ENCODE results near the gene CDON.

CDON gene

DNA sequence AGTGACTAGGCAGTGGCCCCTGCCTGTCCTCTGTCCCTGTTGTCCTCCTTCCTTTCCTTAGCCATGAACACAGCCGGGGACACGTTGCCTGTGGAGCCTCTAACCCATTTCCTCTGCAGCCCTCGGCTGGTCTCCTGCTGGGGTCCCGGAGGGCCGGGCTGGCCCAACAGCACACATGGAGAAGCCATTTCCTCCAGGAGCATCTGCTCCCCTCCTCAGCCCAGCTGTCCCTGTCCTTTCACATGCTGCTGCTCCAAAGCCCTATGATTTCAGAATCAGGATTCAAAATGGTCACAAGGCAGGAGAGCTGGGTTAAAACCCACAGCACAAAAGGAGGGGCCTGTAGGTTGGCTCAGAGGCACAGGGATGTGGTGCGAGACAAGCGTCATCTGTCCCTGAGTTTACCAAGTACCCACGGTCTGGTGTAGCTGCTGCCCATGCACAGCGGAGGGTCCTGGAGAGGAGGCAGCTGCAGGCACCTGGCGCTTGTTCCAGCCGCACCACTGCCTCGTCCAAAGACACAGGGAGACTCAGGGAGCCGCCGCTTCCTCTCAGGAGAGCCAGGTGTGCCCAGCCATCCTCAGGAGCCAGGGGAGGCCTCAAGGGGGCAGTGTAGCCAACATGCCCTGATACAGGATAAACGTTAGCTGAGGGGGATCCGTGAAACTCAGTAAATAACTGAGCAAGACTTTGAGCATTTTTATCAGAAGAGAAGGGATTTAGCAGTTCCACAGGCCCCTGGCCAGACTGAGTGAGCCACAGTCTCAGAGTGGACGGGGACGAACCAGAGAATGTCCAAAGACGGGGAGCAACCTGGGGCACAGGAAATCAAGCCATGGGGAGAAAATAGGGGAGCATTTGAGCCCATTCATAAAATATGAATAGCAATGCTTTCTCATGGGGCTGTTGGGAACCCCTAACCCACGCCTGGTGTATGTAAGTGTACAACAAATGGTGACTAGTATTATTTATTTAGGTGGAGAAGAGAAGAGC, 120.8 kb downstream of the CDON start:
- peak; percentile 60 to 72 for DNase-seq

DNA sequence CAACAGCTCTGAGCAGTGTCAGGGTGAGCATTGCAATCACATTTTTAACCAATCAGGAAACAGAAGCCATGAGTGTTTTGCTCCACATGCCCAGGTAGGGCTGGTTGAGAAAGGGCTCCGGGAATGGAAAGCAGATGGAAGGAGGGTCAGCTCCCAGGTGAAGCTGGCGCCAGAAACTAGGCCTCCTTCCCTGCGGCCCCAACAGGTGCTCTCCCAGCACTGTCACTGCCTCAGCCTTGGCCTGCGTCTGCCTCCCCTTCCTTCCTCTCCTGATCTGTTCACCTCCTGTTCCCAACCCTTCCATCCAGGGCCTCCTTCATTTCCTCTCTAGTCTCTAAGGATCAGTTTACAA, 121.4 kb downstream of the CDON start:
- DNase-seq: no peak

DNA sequence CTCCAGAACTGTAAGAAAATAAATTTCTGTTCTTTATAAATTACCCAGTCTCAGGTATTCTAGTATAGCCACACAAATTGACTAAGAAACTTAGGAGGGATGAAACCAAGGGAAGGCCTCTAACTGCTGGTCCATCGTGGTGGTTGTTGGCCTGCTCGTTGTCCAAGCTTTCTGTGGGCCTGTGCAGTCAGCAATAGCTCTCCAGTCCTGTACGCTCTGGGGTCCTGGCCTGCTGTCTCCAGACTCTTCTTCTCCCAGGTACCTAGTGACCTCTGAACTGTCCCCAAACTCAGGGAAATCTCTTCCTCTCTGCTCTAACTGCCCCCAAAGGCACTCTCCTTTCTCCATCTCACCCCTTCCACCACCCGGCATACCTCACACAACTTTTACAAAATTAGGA, 122.5 kb downstream of the CDON start:
- no peak for DNase-seq

DNA sequence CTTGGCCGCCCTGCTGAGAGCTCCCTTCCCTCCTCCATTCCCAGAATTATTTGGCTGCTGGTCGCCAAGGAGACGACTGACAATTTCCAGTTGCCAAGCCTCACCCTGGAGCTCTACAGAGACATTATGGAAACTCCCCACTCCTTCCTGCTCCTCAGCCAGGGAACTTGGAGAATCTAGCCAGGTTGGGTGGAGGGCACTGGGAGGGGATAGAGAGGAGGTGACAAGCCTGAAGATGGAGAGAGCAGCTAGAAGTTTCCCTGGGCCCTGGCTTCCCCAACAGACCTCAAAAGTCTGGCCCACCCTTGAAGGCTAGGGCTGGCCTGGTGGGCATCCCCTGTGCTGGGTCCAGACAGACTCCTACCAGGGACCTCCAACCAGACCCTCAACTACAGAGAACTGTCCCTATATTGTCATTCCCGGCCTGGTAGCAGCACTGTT, 123.6 kb downstream of the CDON start:
- DNase-seq: no peak

DNA sequence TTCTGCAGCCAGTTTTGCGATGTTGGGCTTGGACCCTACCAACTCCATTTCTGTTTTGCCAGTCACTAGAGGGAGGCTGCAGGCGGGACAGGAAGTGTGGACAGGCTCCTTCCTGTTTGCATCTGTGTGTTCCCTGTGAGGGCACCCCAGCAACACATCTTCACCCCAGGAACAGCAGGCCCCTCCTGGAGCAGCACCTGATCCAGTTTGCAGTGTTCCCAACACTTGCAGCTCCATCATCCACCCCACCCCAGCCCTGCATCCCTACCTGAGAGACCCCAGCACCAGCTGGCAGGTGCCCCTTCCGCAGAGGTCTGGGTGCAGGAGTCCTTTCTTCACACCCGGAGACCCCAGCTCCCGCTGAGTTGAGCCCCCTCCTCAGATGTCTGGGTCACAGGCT, 124.2 kb downstream of the CDON start:
- DNase-seq: no peak

DNA sequence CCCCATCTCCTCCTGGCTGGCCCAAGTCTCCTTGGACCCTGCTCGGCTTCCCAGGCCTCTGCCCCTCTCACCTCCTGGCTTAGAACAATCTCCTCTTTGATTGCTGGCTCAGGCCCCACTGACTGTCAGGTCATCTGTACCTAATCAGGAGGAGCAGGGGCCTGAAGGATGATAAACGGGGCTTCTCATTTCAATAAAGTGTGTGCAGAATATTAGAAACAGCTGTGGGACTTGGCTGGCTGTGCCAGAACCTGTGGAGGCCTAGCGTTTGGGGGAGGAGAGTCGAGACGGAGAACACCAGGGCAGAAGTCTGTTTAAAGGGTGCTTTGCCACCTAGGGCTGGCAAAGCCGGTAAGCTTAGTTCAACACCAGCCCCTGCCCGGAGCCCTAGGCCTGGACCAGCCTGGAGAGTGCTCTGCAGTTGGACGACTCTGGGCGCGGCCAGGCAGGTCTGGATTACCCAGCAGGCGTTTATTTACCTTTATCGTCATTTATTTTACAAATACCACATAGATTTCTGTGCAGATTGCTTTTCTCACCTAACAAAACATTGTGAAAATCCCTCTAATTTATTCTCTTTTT, 127.0 kb downstream of the CDON start:
- no peak for DNase-seq

DNA sequence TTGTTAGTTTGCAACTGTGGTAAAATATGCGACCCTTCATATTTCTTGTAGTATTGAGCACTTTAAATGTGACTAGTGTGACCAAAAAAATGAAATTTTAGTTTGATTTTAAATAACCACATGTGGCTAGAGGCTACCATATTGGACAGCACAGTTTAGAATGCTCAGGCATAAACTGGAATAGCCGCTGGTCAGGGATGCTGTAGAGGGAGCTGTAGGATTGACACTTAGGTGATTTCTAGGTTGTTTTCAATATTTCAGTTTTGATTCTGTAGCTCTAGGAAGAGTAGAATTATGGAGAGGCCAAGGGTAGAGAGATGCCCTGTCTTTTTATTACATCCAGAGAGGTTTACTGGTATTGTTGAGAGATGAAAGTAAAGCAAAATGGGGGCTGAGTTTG, 127.6 kb downstream of the CDON start:
- DNase-seq: no peak

DNA sequence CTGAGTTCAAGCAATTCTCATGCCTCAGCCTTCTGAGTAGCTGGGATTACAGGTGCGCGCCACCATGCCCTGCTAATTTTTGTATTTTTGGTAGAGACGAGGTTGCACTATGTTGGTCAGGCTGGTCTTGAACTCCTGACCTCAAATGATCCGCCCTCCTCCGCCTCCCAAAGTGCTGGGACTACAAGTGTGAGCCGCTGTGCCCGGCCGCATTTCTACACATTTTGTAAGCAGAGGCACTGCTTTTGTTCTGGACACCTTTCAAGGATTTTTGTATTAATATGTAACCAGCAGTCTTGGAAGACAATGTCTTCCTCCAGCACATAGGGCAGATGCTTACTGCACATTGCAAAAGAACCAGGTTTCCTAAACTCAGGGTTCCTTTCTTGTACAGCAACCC, 128.2 kb downstream of the CDON start:
- DNase-seq: no peak

DNA sequence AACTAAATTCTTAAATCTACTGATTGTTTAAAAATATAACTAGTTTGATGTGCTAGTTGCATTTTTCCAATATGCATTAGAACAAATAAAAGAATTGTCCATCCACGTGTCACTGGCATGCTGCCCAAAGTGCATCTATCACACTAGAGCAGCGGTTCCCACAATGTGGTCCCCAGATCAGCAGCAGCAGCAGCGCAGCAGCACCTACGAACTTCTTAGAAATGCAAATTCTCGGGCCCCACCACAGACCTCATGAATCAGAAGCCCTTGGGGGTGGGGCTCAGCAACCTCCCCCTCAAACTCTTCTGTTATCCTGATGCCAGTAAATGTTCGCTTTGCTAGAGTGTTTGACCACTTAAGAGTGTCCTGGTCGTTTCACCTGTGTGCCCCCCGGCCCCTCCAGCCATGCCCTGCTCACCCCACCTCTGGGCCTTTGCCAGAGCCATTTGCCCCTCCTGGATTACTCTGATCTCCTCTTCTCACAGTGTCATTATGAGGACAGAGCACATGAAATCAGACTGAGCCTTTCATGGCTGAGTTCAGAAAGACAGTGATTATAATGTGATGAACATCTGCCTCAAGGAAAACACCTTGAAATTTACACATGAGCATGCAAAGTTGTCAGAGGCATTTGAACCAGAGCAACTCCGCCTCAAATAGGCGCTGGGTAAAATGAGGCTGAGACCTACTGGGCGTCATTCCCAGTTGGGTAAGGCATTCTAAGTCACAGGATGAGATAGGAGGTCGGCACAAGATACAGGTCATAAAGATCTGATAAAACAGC, 129.4 kb downstream of the CDON start:
- peak in 1 of 2 experiments; percentile 9 for DNase-seq

DNA sequence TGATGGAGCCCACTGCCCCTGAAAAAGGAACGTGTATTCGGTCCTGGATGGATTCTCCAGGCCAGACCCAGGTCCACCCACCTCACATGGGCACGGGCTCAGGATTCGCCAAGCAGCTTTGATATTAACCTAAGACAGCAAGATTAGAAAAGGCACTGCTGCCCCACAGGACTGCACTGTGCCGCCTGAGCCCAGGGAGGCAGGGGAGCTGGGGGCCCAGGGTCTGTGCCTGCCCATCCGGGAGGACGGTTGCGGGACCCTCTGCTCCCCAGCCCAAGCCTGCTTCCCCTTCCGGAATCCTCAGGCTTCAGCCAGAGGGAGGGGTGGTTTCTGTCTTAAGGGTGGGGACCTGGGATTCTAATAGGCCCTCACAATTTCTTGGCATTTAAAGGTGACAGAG, 130.4 kb downstream of the CDON start:
- DNase-seq: no peak

DNA sequence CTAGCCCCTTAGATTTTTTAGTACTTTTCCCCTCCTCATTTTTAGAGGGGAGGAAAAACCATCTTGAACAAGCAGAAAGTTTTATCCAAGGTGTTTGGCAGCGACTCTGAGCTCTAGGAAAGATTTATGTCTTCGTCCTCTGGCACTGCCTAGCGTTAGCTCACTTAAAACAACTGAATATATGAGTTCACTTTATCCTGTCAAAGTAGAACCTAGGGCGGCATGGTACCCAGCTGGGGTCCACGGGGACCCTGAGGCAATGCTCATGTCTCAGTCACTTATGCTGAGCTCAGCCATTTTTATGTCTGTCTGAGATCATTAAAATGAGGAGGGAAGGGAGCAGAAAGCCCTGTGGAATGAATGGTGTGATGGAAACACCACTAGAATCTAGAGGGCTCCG, 131.0 kb downstream of the CDON start:
- no peak for DNase-seq

DNA sequence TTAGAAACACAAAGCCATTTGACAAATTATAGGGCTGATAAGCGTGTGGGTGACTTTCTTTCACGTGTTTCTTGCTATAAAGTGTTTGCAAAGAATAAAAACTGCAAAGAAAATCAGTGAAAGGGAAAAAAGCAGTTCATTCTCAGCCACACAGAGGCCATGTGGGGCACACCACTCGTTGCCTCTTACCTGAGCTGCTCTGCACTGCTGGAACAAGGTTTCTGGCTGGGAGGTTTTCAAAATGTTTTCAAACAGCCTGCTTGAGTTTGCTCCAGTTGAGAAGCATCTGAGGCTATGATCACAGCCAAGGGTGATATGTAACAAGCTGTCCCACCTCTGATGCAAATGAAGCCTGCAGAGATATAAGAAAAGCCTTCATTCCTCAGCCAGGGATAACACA, 131.6 kb downstream of the CDON start:
- DNase-seq: no peak

DNA sequence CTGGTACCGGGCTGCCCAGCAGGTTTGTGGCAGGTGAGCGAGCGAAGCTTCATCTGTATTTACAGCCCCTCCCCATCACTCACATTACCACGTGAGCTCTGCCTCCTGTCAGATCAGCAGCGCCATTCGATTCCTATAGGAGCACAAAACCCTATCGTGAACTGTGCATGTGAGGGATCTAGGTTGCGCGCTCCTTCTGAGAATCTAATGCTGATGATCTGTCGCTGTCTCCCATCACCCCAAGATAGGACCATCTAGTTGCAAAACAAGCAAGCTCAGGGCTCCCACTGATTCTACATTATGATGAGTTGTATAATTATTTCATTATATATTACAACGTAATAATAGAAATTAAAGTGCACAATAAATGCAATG, 132.6 kb downstream of the CDON start:
- DNase-seq: no peak

DNA sequence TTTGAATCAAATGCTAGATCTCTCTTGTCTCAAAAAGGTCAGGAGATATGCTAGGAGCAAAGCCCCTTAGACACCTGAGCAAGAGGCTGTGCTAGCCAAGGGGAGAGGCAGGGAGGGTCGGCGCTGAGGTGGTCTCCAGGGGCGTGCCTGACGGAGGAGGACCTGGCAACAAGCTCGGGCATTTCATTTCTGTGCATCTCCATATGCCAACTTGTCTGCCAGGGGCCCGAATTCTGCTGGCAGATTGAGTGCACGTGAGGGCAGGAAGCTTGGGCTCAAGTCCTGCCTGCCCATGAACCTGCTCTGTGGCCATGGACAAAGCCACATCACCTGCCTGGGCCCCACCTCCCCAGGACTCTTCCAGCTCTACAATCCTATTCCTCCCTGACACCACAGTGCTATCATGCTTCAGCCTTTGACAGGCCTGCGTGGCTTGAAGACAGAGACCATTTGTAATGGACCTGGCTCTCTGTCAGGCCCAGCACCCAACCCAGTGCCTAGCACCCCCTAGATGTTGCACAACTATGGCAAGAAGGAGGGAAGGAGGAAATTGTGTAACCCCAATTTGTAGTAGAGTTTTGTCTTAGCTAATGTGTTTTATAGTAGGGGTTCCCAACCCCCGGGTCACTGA, 133.1 kb downstream of the CDON start:
- no peak for DNase-seq

DNA sequence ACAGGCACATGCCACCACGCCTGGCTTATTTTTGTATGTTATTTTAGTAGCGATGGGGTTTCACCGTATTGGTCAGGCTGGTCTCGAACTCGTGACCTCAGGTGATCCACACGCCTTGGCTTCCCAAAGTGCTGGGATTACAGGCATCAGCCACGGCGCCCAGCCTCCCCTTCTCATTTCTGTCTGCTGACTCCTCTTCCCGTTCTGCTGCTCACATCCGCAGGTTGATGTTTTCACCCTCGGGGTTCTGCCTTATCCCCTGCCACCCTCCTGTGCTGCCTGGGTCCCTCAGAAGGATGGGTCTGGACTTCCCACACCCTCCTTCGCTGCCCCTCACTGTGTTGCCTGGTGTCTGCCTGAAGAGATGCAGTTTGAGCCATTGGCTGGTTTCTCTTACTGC, 136.0 kb downstream of the CDON start:
- no peak for DNase-seq

DNA sequence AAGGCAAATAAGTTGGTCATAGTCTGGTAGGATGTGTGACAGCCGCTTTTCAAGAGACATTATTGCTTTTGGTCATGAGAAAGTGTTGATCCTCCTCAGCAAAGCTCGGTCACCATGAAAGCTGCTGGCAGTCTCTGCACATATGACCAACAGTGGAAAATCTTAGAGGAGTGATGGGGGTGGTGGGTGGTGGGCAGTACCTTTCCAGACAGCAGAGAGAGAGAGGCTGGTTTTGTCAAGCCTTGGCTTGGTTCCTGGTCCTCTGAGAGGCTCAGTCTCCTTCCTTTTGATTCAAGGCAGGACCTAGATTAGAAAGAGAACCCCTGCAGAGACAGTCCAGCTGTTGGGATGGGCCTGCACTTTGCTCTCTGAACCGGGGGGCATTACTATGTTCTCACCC, 136.9 kb downstream of the CDON start:
- no peak for DNase-seq

DNA sequence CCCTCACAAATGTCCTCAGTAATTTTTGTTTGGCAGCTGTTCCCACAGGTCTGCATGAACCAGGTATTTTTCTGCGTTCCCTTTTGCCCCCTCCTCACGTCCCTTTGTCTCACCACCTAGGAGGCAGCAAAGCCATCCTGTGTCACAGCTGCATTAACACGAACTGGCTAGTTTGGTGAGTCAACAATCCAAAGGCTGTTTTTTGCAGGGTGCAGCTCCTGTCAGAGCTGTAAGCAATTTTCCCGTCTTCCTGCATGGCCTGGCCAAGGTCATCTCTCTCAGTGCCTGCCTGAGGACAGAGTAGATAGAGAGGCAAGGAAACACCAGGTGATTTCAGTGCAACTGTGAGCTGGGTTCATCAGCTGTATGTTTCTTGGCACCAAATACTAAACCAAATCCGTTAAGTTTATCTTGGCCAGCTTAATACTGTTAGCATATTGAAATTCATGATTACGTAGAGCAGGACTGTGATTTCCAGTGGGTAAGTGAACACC, 137.4 kb downstream of the CDON start:
- DNase-seq: no peak

DNA sequence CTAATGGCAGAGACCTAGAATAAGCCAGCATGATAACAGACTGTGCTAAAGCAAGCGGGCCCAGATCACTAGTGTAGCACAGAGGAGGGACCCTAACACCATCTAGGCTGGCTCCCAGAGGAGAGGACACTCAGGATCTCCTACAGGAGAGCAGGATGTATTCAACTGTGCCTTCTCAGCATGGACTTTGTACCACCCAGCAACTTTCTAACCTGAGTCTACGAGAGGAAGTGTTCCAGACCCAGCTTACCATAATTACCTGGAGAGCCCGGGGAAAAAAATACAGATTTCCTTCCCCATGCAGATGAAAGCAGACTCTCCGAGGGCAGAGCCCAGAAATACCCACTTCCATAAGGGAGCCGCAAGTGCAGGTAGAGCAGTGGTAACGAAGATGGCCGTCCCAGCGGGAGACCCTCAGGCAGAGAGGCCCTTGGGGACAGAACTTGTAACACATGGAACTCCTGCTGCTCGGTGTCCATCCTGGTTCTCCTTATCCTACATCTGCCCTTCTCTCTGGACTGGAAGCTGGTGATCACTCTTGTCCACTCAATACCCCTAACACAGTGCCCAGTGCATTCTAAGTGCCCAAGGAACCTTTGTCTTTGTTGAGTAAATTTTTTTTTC, 138.2 kb downstream of the CDON start:
- no peak for DNase-seq

DNA sequence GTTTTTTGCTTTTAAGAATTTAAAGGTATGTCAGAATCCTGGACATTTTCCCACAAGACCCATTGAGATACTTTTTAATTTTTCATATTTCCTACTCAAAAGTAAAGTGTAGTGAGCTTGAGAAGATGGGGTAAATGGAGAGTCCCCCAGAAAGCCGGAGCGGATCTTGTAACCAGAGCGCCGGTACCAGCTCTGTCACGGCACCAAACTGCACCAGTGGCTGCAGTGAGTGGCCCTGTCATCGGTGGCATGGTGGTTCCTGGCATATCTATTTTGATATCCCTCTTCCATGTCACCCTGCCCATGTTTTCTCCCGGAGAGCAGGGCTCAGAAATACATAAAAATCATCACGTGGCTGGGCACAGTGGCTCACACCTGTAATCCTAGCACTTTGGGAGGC, 139.0 kb downstream of the CDON start:
- no peak for DNase-seq

DNA sequence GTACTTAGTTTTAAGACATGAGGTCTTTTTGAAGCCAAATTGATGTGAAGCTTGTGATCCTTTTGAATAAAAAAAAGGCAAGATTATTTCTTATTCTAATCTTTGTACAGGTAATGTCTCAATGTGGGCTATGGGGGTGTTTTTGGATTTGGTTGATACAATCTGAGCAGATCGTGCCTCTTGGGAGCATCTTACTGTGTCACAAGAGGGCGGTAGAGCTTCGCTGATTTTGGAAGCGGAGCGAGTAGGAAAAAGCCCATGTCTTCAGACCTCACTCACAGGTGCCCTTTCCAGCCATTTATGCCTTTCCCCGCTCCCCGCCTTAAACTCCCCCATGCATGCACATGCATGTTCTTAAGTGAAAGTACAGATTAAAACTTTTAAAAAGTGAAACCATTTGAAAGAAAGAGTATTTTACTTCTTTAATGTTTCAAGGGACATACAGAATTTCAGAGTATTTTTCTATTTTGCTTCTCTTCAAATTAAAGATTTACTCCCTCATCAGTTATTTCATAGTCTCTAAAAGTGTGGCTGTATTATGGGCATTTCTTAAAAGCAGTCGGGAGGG, 139.6 kb downstream of the CDON start:
- DNase-seq: peak; percentile 46 to 68

DNA sequence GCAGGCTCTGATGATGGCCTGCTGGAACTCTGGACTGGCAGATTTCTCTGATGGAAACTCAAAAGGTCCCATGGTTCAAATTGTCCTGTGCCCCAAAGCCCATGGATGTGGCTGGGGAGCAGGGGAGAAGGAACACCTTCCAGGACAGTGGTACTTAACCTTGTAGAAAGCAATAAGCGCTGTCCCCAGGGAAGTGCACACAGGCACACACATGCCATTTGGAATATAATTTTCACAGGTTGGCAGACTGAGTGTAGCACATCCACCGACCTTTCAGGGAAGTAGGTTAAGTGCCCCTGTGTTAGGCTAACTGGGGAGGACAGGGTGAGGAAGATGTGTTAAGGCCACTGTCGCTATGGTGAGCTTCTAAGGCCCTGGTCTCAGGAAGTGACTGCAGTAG, 140.5 kb downstream of the CDON start:
- DNase-seq: no peak

DNA sequence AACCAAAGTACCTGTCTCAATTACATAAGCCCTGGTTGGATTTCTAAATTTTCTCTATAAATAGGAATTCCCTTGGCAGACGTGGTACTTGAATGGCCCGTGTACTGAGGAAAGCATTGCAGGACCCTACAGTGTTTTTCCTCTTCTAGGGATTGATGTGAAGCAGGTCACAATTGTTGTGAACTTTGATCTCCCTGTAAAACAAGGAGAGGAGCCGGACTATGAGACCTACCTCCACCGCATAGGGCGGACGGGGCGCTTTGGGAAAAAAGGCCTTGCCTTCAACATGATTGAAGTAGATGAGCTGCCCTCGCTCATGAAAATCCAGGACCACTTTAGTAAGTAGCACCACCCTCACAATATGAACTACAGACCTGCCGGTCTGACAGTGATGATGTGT, 141.6 kb downstream of the CDON start:
- no peak for DNase-seq

Data from activated CD4-positive, alpha-beta T cell treated with anti-CD3 and anti-CD28 coated beads, Interleukin-2, amount 50 U/mL, for 48 hours (primary cell).